HFFc6 (cell line): Measurements from ENCODE around the gene COL17A1. TPM values are rescaled to one million over a fixed set of nuclear protein-coding genes. Genes with fewer than 3 reads are reported as not detected.

ENCODE experiments used
- DNase-seq: peaks from one replicate; pipeline ENCODE4 v3.0.0-alpha.2; 2018
- H3K27ac Mint-ChIP-seq: 2 replicates; pipeline ENCODE4 v1.8.0; 2020; ENCODE audit warnings: mild to moderate bottlenecking, mixed read lengths
- H3K27me3 Mint-ChIP-seq: 2 replicates; pipeline ENCODE4 v1.8.0; 2021; ENCODE audit warnings: mild to moderate bottlenecking, moderate library complexity, mixed read lengths; ENCODE audit not compliant: insufficient read depth
- H3K36me3 Mint-ChIP-seq: 2 replicates; pipeline ENCODE4 v1.8.0; 2021; ENCODE audit warnings: low read depth, mixed read lengths
- H3K4me1 Mint-ChIP-seq: 2 replicates; pipeline ENCODE4 v1.8.0; 2020; ENCODE audit warnings: low read depth, mixed read lengths
- H3K4me3 Mint-ChIP-seq: 2 replicates; pipeline ENCODE4 v1.8.0; 2020; ENCODE audit warnings: mild to moderate bottlenecking, moderate library complexity, mixed read lengths
- H3K9me3 Mint-ChIP-seq: 2 replicates; pipeline ENCODE4 v1.8.0; 2020; ENCODE audit warnings: mild to moderate bottlenecking, mixed read lengths
- CTCF ChIP-seq: fragments of 200-600 bp; sonication (generic); IDR thresholded peaks from 2 replicates; pipeline ENCODE4 v1.5.0; 2021; ENCODE audit warnings: antibody characterized with exemption, mild to moderate bottlenecking
- total RNA-seq, 6 experiments: library from RNA; stranded (reverse); fragmentation: NEBNext Ultra II Directional; extraction: Animal tissue kit (Norgen Biotek cat#: 25700); gene quantifications; 2 replicates in 1 of 6; 3 replicates in 5 of 6; pipeline ENCODE4 v1.2.3, GENCODE V29; 2021

COL17A1 gene
- total RNA-seq, 6 experiments from 2014 or later: 0.23 to 1.5 (median 0.66) TPM

DNA sequence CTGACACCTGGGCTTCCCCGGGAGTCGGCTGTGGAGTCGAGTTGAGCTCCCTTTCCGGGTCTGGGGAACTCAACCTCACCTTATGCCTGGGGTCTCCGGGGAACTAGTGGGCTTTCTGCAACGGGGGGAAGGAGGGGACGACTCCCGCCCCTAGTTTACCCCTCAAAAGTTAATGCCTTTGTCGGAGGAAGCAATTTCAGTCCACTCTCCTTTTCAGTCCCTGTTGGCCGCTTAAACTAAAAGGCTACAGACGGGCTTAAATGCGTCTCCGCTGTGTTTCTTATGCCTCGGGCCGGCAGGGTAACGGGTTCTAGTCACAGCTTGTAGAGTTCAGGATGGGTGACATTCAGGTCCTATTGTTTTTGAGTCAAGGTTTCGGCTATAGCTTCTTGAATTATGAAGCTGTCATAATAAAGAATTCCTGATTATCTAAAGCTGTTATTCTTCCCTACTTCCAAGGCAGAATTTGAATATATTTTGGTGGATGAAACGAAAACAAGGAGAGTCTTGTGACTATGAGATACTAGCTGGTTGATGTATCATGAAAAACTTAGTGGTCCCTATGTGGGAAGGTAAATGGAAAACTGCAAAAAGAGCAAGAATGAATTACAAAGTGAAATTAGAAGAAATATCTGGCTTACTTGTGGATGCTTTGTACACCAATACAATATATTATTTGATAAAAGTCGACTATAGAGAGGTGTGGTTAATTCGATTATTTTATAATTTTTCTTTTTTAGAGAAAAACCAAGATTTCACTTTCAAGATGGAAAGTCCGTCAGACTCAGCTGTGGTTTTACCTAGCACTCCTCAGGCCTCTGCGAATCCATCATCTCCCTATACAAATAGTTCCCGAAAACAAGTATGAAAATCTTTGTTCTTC lies 36.8 kb upstream of the COL17A1 start:
- no peak for DNase-seq
- H3K4me3 Mint-ChIP-seq: peak overlapping the region; percentile 89
- TF ChIP-seq CTCF: no peak

DNA sequence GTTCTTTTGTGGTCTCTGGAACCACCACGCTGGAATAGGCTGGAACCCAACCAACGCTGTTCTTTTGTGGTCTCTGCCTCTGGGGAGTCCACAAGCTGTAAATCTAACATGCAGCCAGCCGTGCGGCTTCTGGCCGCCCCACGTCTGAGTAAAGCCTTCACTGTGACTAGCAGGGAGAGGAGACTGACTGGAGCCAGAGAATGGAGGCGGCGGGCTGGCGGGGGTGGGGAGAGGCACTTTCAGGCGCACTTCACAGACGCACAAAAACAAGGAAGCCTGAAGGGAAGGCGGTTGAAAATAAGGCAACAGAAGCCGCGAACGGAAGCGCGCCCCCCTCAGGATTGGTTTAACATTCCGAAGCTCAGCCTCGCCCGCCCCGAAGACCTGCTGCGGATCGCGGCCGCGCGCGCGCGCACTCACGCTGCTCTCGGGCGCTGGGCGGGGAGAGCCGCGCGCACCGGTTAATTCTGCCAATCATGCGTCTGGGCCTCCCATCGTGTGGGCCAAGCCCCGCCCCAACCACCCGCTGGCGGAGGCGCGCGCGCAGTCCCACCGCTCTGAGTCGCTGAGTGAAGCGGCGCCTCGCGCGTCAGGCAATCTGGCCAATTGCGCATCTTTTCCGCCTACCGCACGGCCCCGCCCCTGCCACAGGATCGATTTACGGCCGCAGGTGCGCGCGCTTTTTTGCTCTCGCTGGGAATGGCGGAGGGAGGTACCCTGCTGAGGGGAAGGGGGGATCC lies 36.0 kb upstream of the COL17A1 start, which contains the start of gene SFR1:
TSS of gene SFR1 (plus strand) at position 687 of the 740 bp plus-strand sequence. CDS start at position 700, 13 bp downstream.
- peak within 1 kb of the TSS; percentile 92 for H3K4me3 Mint-ChIP-seq
- no peaks in the 10 kb centered on the region; the same call in 1 of the 2 replicates for H3K36me3 Mint-ChIP-seq
- peak; percentile 85 for TF ChIP-seq CTCF
- no peaks in the 10 kb centered on the region for H3K27me3 Mint-ChIP-seq
- DNase-seq: peak; percentile 98
- H3K9me3 Mint-ChIP-seq: no peaks in the 10 kb centered on the region
- H3K4me1 Mint-ChIP-seq: peaks cover 54% of the 10 kb centered on the region
- peak within 1 kb of the TSS; percentile 100 for H3K27ac Mint-ChIP-seq

More for the DNA sequence above, 36.8 kb upstream of the COL17A1 start:
- Mint-ChIP-seq H3K9me3 (no peaks in the 10 kb centered on the region), H3K36me3 (no peaks in the 10 kb centered on the region; the same call in 1 of the 2 replicates), H3K27me3 (no peaks in the 10 kb centered on the region), H3K27ac (peak overlapping the region; percentile 77), H3K4me1 (peaks cover 46% of the 10 kb centered on the region)

DNA sequence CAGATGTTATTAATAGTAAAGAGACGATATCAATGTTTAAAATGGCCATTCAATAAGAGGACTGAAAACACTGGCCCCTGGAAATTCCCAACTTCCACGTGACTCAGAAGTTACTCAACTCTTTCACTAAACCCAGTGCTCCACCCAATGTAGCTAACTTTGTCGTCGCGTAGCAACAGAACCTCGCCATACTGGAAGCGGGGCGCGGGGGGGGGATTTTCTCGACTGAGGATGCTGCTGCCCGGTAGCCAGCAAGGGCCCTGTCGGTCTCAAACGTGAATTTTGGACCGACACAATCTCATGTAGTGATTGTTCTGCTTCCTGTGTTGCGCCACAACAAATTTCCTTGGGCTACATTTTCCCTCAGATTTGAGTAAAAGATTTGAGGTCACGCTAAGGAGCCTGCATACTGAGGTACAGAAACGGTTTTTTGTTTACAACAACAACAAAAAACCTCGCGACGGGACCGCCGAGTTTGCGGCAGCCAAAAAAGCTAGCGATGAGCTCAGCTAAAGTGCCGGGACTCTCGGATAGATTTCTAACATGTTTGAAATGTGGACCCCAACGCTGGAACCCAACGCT lies 35.3 kb upstream of the COL17A1 start:
- Mint-ChIP-seq H3K27ac (peak overlapping the region; percentile 100), H3K27me3 (peaks cover 3% of the 10 kb centered on the region; the same call in 1 of the 2 replicates), H3K36me3 (no peaks in the 10 kb centered on the region; the same call in 1 of the 2 replicates), H3K9me3 (no peaks in the 10 kb centered on the region), H3K4me3 (peak overlapping the region; percentile 92), H3K4me1 (peaks cover 61% of the 10 kb centered on the region)
- no peak for TF ChIP-seq CTCF
- peak; percentile 95 for DNase-seq

DNA sequence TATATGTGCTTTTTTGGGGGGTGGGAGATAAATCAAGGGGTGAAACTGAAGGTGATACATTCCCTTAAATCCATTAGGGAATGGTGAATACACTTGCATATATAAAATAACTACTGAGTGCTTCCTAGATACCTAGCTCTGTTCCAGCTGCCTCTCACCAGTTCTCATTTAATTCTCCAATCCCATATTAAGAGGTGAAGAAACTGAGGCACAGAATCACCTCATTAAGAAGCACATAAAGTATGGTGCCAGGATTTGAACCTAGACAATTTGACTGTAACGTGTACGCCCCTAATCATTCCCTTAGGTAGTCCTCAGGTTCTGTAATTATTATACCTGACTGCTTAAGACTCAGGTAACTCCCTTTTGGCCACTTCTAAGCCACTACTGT lies 34.8 kb upstream of the COL17A1 start:
- Mint-ChIP-seq H3K27me3 (peaks cover 3% of the 10 kb centered on the region; the same call in 1 of the 2 replicates), H3K27ac (peak overlapping the region; percentile 100), H3K9me3 (no peaks in the 10 kb centered on the region), H3K36me3 (no peaks in the 10 kb centered on the region; the same call in 1 of the 2 replicates), H3K4me3 (peak overlapping the region; percentile 92), H3K4me1 (peaks cover 64% of the 10 kb centered on the region)
- TF ChIP-seq CTCF: no peak
- DNase-seq: no peak

GRCh38 chr10:104119996-104120395 lies 34.3 kb upstream of the COL17A1 start:
- DNase-seq: no peak
- Mint-ChIP-seq H3K4me1 (peaks cover 68% of the 10 kb centered on the region), H3K4me3 (peak overlapping the region; percentile 92), H3K27ac (peak overlapping the region; percentile 100), H3K27me3 (peaks cover 3% of the 10 kb centered on the region; the same call in 1 of the 2 replicates), H3K9me3 (no peaks in the 10 kb centered on the region), H3K36me3 (no peaks in the 10 kb centered on the region)
- TF ChIP-seq CTCF: no peak
